HEK293T (cell line): ENCODE results near the gene MEF2C.
A peak's percentile ranks its signal among the peaks of the same experiment; 100 is the strongest.

Experiments
- CTCF ChIA-PET: fragments of 350-600 bp; formaldehyde crosslinking; extraction: SDS; loops from one replicate; lab custom pipeline; 2021; ENCODE audit warnings: antibody characterized with exemption, inconsistent platforms; lab: Yijun Ruan, JAX
- POLR2A ChIA-PET: fragments of 350-600 bp; formaldehyde crosslinking; extraction: SDS; loops from one replicate; lab custom pipeline; 2020; ENCODE audit warnings: antibody characterized with exemption, inconsistent platforms; lab: Yijun Ruan, JAX
- DNase-seq: peaks from one replicate; pipeline ENCODE4 v3.0.0; 2012; ENCODE audit warnings: mixed read lengths; ENCODE audit errors: extremely low spot score
- ARNT ChIP-seq: fragments of 450-650 bp; IDR thresholded peaks from 2 replicates; pipeline ENCODE4 v1.6.1; 2017; ENCODE audit warnings: mild to moderate bottlenecking
- BHLHE40 ChIP-seq: fragments of 450-650 bp; IDR thresholded peaks from 2 replicates; pipeline ENCODE4 v1.6.1; 2016; ENCODE audit warnings: mild to moderate bottlenecking, moderate library complexity, borderline replicate concordance
- CTBP1 ChIP-seq: fragments of 450-650 bp; IDR thresholded peaks from 2 replicates; pipeline ENCODE4 v1.6.1; 2016; ENCODE audit warnings: borderline replicate concordance
- ELF4 ChIP-seq: fragments of 450-650 bp; IDR thresholded peaks from 2 replicates; pipeline ENCODE4 v1.6.1; 2017; ENCODE audit warnings: antibody characterized with exemption
- FOXA1 ChIP-seq: fragments of 450-650 bp; IDR thresholded peaks from 2 replicates; pipeline ENCODE4 v1.6.1; 2016; ENCODE audit warnings: mild to moderate bottlenecking
- FOXM1 ChIP-seq: fragments of 450-650 bp; IDR thresholded peaks from 2 replicates; pipeline ENCODE4 v1.6.1; 2017; ENCODE audit warnings: mild to moderate bottlenecking, borderline replicate concordance
- HDGF ChIP-seq: fragments of 450-650 bp; IDR thresholded peaks from 2 replicates; pipeline ENCODE4 v1.6.1; 2017; ENCODE audit warnings: antibody characterized with exemption, borderline replicate concordance
- L3MBTL2 ChIP-seq: fragments of 450-650 bp; conservative IDR thresholded peaks from 2 replicates; pipeline ENCODE4 v1.6.1; 2016; ENCODE audit warnings: mild to moderate bottlenecking
- LEF1 ChIP-seq: fragments of 450-650 bp; IDR thresholded peaks from 2 replicates; pipeline ENCODE4 v1.6.1; 2017; ENCODE audit warnings: mild to moderate bottlenecking, borderline replicate concordance
- NFRKB ChIP-seq: fragments of 450-650 bp; IDR thresholded peaks from 2 replicates; pipeline ENCODE4 v1.6.1; 2016; ENCODE audit warnings: mild to moderate bottlenecking, moderate library complexity
- PKNOX1 ChIP-seq: fragments of 450-650 bp; IDR thresholded peaks from 2 replicates; pipeline ENCODE4 v1.6.1; 2016
- SP1 ChIP-seq: fragments of 450-650 bp; IDR thresholded peaks from 2 replicates; pipeline ENCODE4 v1.6.1; 2017
- SUZ12 ChIP-seq: fragments of 450-650 bp; IDR thresholded peaks from 2 replicates; pipeline ENCODE4 v1.6.1; 2016; ENCODE audit warnings: mild to moderate bottlenecking
- TARDBP ChIP-seq: fragments of 450-650 bp; IDR thresholded peaks from 2 replicates; pipeline ENCODE4 v1.6.1; 2016
- ZNF384 ChIP-seq: fragments of 450-650 bp; IDR thresholded peaks from 2 replicates; pipeline ENCODE4 v1.6.1; 2016

The MEF2C gene

GRCh38 chr5:88883059-88883835 is at the start of gene MEF2C:
MEF2C (minus strand) TSS chr5:88883184; CDS start chr5:88823788, 59,396 bp downstream.
- peak; percentile 74 for DNase-seq
- TF ChIP-seq SUZ12 (no peak), ELF4 (no peak), PKNOX1 (peak; percentile 64), HDGF (no peak)
- POLR2A ChIA-PET, result interaction anchor here (0.7 to 1.6 kb wide), 13 partner anchors 9 to 176 kb away, joined by 3 to 8 read pairs (median 4); no protein-coding TSS in a partner anchor
- CTCF ChIA-PET, result interaction anchor here (0.6 to 1.0 kb wide), 4 partner anchors 10 to 155 kb away, joined by 3 to 7 read pairs (median 3); no protein-coding TSS in a partner anchor

- ChIA-PET CTCF (no interaction called here), POLR2A (no interaction called here)
- TF ChIP-seq L3MBTL2, result no peak
- no peak for TF ChIP-seq HDGF
- no peak for TF ChIP-seq PKNOX1
- no peak for TF ChIP-seq SUZ12
- no peak for TF ChIP-seq ZNF384
- no peak for TF ChIP-seq ELF4
- TF ChIP-seq BHLHE40, result no peak
- TF ChIP-seq FOXM1, result no peak
- TF ChIP-seq SP1, result no peak
- TF ChIP-seq TARDBP, result no peak
- no peak for TF ChIP-seq FOXA1
- no peak for TF ChIP-seq NFRKB
- TF ChIP-seq LEF1, result no peak
- DNase-seq, result no peak
These were observed 49.6 kb upstream of the MEF2C start for GRCh38 chr5:88932541-88932940.

- ChIA-PET POLR2A (interaction anchor here (0.7 kb wide), 1 partner anchor 255 kb away, joined by 3 read pairs; no protein-coding TSS in a partner anchor), CTCF (no interaction called here)
- TF ChIP-seq FOXM1, result no peak
- no peak for TF ChIP-seq ZNF384
- no peak for TF ChIP-seq SUZ12
- TF ChIP-seq PKNOX1, result no peak
- TF ChIP-seq TARDBP, result no peak
- no peak for TF ChIP-seq NFRKB
- no peak for TF ChIP-seq CTBP1
- TF ChIP-seq FOXA1, result no peak
- no peak for TF ChIP-seq ARNT
- no peak for TF ChIP-seq HDGF
- TF ChIP-seq LEF1, result no peak
- DNase-seq, result no peak
These were observed 47.4 kb upstream of the MEF2C start for GRCh38 chr5:88930335-88930734.

GRCh38 chr5:88929385-88929784 is 46.4 kb upstream of the MEF2C start:
- TF ChIP-seq SUZ12, result no peak
- no peak for TF ChIP-seq PKNOX1
- TF ChIP-seq ARNT, result no peak
- TF ChIP-seq LEF1, result no peak
- no peak for TF ChIP-seq CTBP1
- no peak for TF ChIP-seq BHLHE40
- TF ChIP-seq SP1, result no peak
- no peak for TF ChIP-seq TARDBP
- no peak for TF ChIP-seq HDGF
- TF ChIP-seq FOXM1, result no peak
- TF ChIP-seq ELF4, result no peak
- POLR2A ChIA-PET, result interaction anchor here (0.7 kb wide), 1 partner anchor 256 kb away, joined by 3 read pairs; no protein-coding TSS in a partner anchor
- CTCF ChIA-PET, result no interaction called here
- no peak for DNase-seq

GRCh38 chr5:88926774-88927173 is 43.8 kb upstream of the MEF2C start:
- no peak for TF ChIP-seq HDGF
- no peak for TF ChIP-seq LEF1
- no peak for TF ChIP-seq SP1
- no peak for TF ChIP-seq TARDBP
- TF ChIP-seq CTBP1, result no peak
- CTCF ChIA-PET, result interaction anchor here (0.6 kb wide), 1 partner anchor 142 kb away, joined by 5 read pairs; no protein-coding TSS in a partner anchor
- POLR2A ChIA-PET, result no interaction called here
- no peak for DNase-seq
